Stimulated activated CD4-positive, alpha-beta T cell treated with anti-CD3 and anti-CD28 coated beads, Interleukin-12 subunit alpha, Interleukin-12 subunit beta, amount 100 ng/mL, for 4 hours (primary cell): ENCODE measurements around the gene GPM6B.

Experiments
- DNase-seq: peaks from one replicate; pipeline ENCODE4 v3.0.0-alpha.2; 2020

The GPM6B gene

GRCh38 chrX:13816643-13817627 is at the start of gene GPM6B:
Gene GPM6B (minus strand): TSS chrX:13817093. CDS start chrX:13816904, 189 bp downstream.
- DNase-seq: no peak

GRCh38 chrX:13864264-13864663 is 47.4 kb upstream of the GPM6B start:
- no peak for DNase-seq

- DNase-seq: no peak
Observed at GRCh38 chrX:13863324-13863723, 46.4 kb upstream of the GPM6B start.

GRCh38 chrX:13859724-13860123 is 42.8 kb upstream of the GPM6B start:
- no peak for DNase-seq

- DNase-seq: no peak
Observed at GRCh38 chrX:13857804-13858203, 40.9 kb upstream of the GPM6B start.

GRCh38 chrX:13855689-13856450 is 39.0 kb upstream of the GPM6B start:
- DNase-seq: no peak

- no peak for DNase-seq
Observed at GRCh38 chrX:13854003-13854402, 37.1 kb upstream of the GPM6B start.

- DNase-seq: no peak
Observed at GRCh38 chrX:13852001-13852695, 35.3 kb upstream of the GPM6B start.

- no peak for DNase-seq
Observed at GRCh38 chrX:13845721-13846378, 29.0 kb upstream of the GPM6B start.

- no peak for DNase-seq
Observed at GRCh38 chrX:13843150-13843721, 26.3 kb upstream of the GPM6B start.

GRCh38 chrX:13840121-13840520 is 23.2 kb upstream of the GPM6B start:
- DNase-seq: no peak

GRCh38 chrX:13837290-13837745 is 20.4 kb upstream of the GPM6B start:
- DNase-seq: no peak

GRCh38 chrX:13836575-13836974 is 19.7 kb upstream of the GPM6B start:
- no peak for DNase-seq

GRCh38 chrX:13835825-13836224 is 18.9 kb upstream of the GPM6B start:
- no peak for DNase-seq

- DNase-seq: no peak
Observed at GRCh38 chrX:13834355-13834754, 17.5 kb upstream of the GPM6B start.

- DNase-seq: no peak
Observed at GRCh38 chrX:13829983-13830382, 13.1 kb upstream of the GPM6B start.

- DNase-seq: no peak
Observed at GRCh38 chrX:13828392-13828791, 11.5 kb upstream of the GPM6B start.

- no peak for DNase-seq
Observed at GRCh38 chrX:13827298-13828090, 10.6 kb upstream of the GPM6B start.

GRCh38 chrX:13826770-13827169 is 9.9 kb upstream of the GPM6B start:
- no peak for DNase-seq

GRCh38 chrX:13825178-13825762 is 8.4 kb upstream of the GPM6B start:
- DNase-seq: no peak

GRCh38 chrX:13824746-13825145 is 7.9 kb upstream of the GPM6B start:
- DNase-seq: no peak
